ENCODE data around the gene ACADVL. TPM values are rescaled to one million over a fixed set of nuclear protein-coding genes. Genes with fewer than 3 reads are reported as not detected.

The ACADVL gene
- total RNA-seq, 2 experiments from 2014 or later = 364 to 370 TPM

- Mint-ChIP-seq H3K36me3 (ENCODE audit: low read depth) (peaks cover 49% of the 10 kb centered on the region), H3K27me3 (no peaks in the 10 kb centered on the region), H3K4me1 (peaks cover 48% of the 10 kb centered on the region), H3K4me3 (peak within 1 kb of the TSS; percentile 91), H3K9me3 (no peaks in the 10 kb centered on the region), H3K27ac (peak within 1 kb of the TSS; percentile 97)
- ChIA-PET POLR2A (interaction anchor here (0.6 to 3.9 kb wide), 8 partner anchors 11 to 216 kb away, joined by 4 to 74 read pairs (median 4); partner anchors contain the start of genes ACADVL, ACAP1, DVL2 and GABARAP), CTCF (interaction anchor here (0.9 to 1.6 kb wide), 4 partner anchors 9 to 45 kb away, joined by 3 to 4 read pairs (median 3); partner anchors contain the start of genes GABARAP and SLC2A4)
- DNase-seq = peak; percentile 99
Observed at GRCh38 chr17:7251661-7252175, 32.0 kb downstream of the ACADVL start, which contains the start of gene CTDNEP1. Gene CTDNEP1, minus strand, starts transcription at chr17:7251734. Its CDS starts 438 bp downstream, at chr17:7251296.

- H3K27ac Mint-ChIP-seq = peak within 1 kb of the TSS; percentile 97
- POLR2A ChIA-PET = interaction anchor here (1.3 to 3.9 kb wide), 4 partner anchors 12 to 63 kb away, joined by 4 to 74 read pairs (median 8); partner anchors contain the start of genes ACADVL, DVL2, GABARAP and GPS2
- peaks cover 49% of the 10 kb centered on the region for H3K36me3 Mint-ChIP-seq (ENCODE audit: low read depth)
- no peaks in the 10 kb centered on the region for H3K9me3 Mint-ChIP-seq
- DNase-seq = peak; percentile 93
- CTCF ChIA-PET = interaction anchor here (1.0 kb wide), 1 partner anchor 32 kb away, joined by 3 read pairs; no protein-coding TSS in a partner anchor
- peak within 1 kb of the TSS; percentile 91 for H3K4me3 Mint-ChIP-seq
- H3K4me1 Mint-ChIP-seq = peaks cover 46% of the 10 kb centered on the region
- H3K27me3 Mint-ChIP-seq = no peaks in the 10 kb centered on the region
Observed at GRCh38 chr17:7252176-7253043, 32.7 kb downstream of the ACADVL start, which contains the start of gene ELP5. Gene ELP5, plus strand, starts transcription at chr17:7252215. Its CDS starts 336 bp downstream, at chr17:7252551.

- H3K27me3 Mint-ChIP-seq = no peaks in the 10 kb centered on the region
- H3K4me1 Mint-ChIP-seq = peaks cover 44% of the 10 kb centered on the region
- CTCF ChIA-PET = no interaction called here
- peak overlapping the region; percentile 97 for H3K27ac Mint-ChIP-seq
- H3K4me3 Mint-ChIP-seq = peak overlapping the region; percentile 91
- POLR2A ChIA-PET = no interaction called here
- DNase-seq = no peak
- H3K9me3 Mint-ChIP-seq = no peaks in the 10 kb centered on the region
- H3K36me3 Mint-ChIP-seq (ENCODE audit: low read depth) = peaks cover 51% of the 10 kb centered on the region
Observed at GRCh38 chr17:7253082-7253481, 33.3 kb downstream of the ACADVL start.

DNA sequence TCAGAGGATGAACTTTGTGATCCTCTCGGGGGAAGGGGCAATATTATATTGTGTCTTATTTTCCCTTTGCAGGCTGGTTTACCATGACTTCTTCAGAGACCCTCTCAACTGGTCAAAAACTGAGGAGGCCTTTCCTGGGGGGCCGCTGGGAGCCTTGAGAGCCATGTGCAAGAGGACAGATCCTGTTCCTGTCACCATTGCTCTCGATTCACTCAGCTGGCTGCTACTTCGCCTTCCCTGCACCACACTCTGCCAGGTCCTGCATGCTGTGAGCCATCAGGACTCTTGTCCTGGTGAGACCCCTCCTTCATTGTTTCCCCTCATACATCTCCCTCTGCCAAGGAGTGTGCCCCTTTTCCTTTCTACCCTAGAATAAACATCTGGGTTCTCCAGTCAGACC lies 34.8 kb downstream of the ACADVL start:
- POLR2A ChIA-PET = no interaction called here
- peaks cover 32% of the 10 kb centered on the region for H3K4me1 Mint-ChIP-seq
- no peak overlapping the region for H3K4me3 Mint-ChIP-seq
- H3K9me3 Mint-ChIP-seq = no peaks in the 10 kb centered on the region
- H3K36me3 Mint-ChIP-seq (ENCODE audit: low read depth) = peaks cover 53% of the 10 kb centered on the region
- no peak overlapping the region for H3K27ac Mint-ChIP-seq
- DNase-seq = no peak
- CTCF ChIA-PET = no interaction called here
- H3K27me3 Mint-ChIP-seq = no peaks in the 10 kb centered on the region

DNA sequence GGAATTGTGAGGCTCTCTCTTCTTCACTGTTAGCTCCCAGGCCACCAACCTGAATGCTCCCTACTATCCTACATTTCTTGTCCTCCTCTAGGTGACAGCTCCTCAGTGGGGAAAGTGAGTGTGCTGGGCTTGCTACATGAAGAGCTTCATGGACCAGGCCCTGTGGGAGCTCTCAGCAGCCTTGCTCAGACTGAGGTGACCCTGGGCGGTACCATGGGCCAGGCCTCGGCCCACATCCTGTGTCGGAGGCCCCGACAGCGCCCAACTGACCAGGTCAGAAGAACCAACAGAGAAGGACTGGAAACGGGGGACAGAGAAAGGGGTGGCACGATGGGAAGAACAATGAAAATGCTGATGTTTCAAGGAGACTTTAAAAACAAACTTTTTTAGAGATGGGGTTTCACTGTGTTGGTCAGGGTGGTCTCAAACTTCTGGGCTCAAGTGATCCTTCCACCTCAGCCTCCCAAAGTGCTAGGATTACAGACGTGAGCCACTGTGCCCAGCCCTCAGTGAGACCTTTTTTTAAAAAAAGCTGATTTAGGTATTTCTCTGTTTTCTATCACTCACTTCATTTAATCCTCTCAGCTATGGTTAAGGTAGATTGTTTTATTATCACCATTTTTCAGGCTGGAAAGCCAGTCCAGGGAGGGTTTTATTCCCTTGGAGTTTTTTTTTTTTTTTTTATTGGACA lies 37.2 kb downstream of the ACADVL start:
- peaks cover 45% of the 10 kb centered on the region for H3K36me3 Mint-ChIP-seq (ENCODE audit: low read depth)
- H3K4me1 Mint-ChIP-seq = peaks cover 25% of the 10 kb centered on the region
- ChIA-PET CTCF (interaction anchor here (0.7 to 1.5 kb wide), 2 partner anchors 17 to 39 kb away, joined by 4 read pairs; partner anchors contain the start of gene PHF23), POLR2A (interaction anchor here (0.8 to 1.6 kb wide), 4 partner anchors 9 to 227 kb away, joined by 3 to 6 read pairs (median 4); partner anchors contain the start of genes ACADVL, DLG4, PHF23 and POLR2A)
- peaks cover 3% of the 10 kb centered on the region for H3K27me3 Mint-ChIP-seq
- H3K4me3 Mint-ChIP-seq = no peak overlapping the region
- no peaks in the 10 kb centered on the region for H3K9me3 Mint-ChIP-seq
- no peak overlapping the region for H3K27ac Mint-ChIP-seq
- DNase-seq = no peak

DNA sequence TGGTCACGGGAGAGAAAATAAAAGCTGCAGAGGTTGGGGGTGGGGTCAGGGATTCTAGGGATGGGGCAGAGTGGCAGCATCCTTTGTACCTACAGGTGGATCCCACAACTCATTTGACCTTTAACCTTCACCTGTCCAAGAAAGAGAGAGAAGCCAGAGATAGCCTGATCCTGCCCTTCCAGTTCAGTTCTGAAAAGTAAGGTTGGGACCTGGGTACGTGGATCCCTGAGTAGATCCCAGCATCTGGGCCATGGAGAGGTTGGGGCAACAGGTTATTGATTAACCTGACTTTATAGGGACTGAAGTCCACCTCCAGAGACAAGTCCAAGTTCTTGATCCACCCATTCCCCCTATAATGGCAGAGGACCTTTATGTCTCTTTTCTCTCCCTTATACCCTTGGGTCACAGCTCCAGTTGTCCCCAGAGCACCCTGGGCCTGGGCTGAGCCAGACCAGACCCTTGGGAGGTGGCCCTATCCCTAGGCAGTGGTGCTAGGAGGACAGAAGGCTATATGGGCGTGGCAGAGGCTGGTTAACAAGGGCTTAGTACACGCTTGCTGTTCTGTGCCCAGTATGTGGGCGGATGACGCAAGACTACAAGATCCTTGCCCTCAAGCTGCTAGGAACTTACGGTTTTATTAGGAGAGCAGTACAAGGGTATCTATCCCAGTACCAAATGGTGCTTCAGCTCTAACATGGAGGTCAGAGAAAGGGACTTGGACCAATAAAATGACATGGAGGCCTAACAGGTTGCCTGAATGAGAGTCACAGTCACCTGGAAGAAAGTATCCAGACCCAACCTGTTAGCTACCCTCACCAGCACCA lies 39.2 kb downstream of the ACADVL start:
- no peak overlapping the region for H3K4me3 Mint-ChIP-seq
- peaks cover 31% of the 10 kb centered on the region for H3K36me3 Mint-ChIP-seq (ENCODE audit: low read depth)
- H3K27ac Mint-ChIP-seq = no peak overlapping the region
- peaks cover 21% of the 10 kb centered on the region for H3K27me3 Mint-ChIP-seq
- CTCF ChIA-PET = interaction anchor here (2.0 kb wide), 1 partner anchor 38 kb away, joined by 5 read pairs; no protein-coding TSS in a partner anchor
- no peak for DNase-seq
- no peaks in the 10 kb centered on the region for H3K9me3 Mint-ChIP-seq
- POLR2A ChIA-PET = interaction anchor here (0.6 to 1.6 kb wide), 4 partner anchors 22 to 144 kb away, joined by 3 to 6 read pairs (median 3); partner anchors contain the start of genes ACADVL, DLG4 and DVL2
- H3K4me1 Mint-ChIP-seq = peaks cover 28% of the 10 kb centered on the region

GRCh38 chr17:7259555-7259889 lies 39.8 kb downstream of the ACADVL start:
- no peak for DNase-seq
- H3K4me1 Mint-ChIP-seq = peaks cover 28% of the 10 kb centered on the region
- POLR2A ChIA-PET = interaction anchor here (1.0 to 1.2 kb wide), 2 partner anchors 18 to 23 kb away, joined by 3 read pairs; no protein-coding TSS in a partner anchor
- CTCF ChIA-PET = interaction anchor here (2.0 kb wide), 1 partner anchor 37 kb away, joined by 5 read pairs; no protein-coding TSS in a partner anchor
- peaks cover 25% of the 10 kb centered on the region for H3K36me3 Mint-ChIP-seq (ENCODE audit: low read depth)
- H3K27ac Mint-ChIP-seq = no peak overlapping the region
- H3K9me3 Mint-ChIP-seq = no peaks in the 10 kb centered on the region
- H3K4me3 Mint-ChIP-seq = no peak overlapping the region
- H3K27me3 Mint-ChIP-seq = peaks cover 26% of the 10 kb centered on the region

- Mint-ChIP-seq H3K4me3 (no peak overlapping the region), H3K27me3 (peaks cover 29% of the 10 kb centered on the region), H3K27ac (no peak overlapping the region), H3K36me3 (ENCODE audit: low read depth) (peaks cover 20% of the 10 kb centered on the region), H3K9me3 (no peaks in the 10 kb centered on the region), H3K4me1 (peaks cover 28% of the 10 kb centered on the region)
- ChIA-PET POLR2A (interaction anchor here (1.0 kb wide), 1 partner anchor 19 kb away, joined by 3 read pairs; no protein-coding TSS in a partner anchor), CTCF (no interaction called here)
- DNase-seq = no peak
Observed at GRCh38 chr17:7260151-7260550, 40.4 kb downstream of the ACADVL start.

- H3K4me3 Mint-ChIP-seq = peak overlapping the region; percentile 54
- H3K36me3 Mint-ChIP-seq (ENCODE audit: low read depth) = peaks cover 20% of the 10 kb centered on the region
- H3K27me3 Mint-ChIP-seq = peaks cover 29% of the 10 kb centered on the region
- peaks cover 28% of the 10 kb centered on the region for H3K4me1 Mint-ChIP-seq
- H3K27ac Mint-ChIP-seq = no peak overlapping the region
- no peak for DNase-seq
- POLR2A ChIA-PET = interaction anchor here (1.0 kb wide), 1 partner anchor 19 kb away, joined by 3 read pairs; no protein-coding TSS in a partner anchor
- H3K9me3 Mint-ChIP-seq = no peaks in the 10 kb centered on the region
- CTCF ChIA-PET = no interaction called here
Observed at GRCh38 chr17:7260651-7261378, 41.1 kb downstream of the ACADVL start.

DNA sequence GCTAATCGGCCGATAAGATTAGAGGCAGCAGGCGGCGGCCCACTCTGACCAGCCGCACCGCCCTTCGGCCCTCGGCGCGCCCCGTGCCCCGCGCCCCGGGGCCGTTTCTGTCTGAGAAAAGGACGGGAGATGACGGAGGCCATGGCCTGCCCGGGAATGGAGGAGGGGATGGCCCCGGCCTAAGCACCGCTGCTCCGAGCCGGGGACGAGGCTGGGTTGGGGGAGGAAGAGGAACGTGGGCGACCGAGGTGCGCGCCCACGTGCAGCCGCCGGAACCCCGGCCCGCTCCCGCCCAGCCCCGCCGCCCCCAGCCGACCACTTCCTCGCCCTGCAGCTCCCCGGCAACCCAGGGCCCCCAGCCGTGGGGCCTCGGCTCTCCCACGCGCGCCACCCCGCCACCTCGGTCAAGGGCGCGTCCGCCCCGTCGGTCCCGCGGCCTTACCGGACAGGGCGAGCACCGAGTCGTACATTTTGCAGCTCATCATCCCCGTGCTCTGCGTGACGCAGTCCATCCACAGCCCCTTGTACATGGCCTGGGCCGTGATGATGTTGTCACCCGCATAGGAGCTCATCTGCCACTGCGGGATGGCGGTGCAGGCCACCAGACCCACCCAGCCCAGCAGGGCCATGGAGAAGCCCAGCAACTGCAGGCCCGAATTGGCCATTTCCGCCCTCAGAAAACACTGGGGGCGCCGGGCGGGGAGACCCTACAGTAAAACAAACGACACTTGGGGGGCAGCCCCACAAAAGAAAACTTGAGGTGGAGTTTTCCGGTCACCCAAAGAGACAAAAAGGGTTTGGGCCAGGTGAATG lies 41.8 kb downstream of the ACADVL start:
- H3K36me3 Mint-ChIP-seq (ENCODE audit: low read depth) = peaks cover 17% of the 10 kb centered on the region
- DNase-seq = no peak
- no peaks in the 10 kb centered on the region for H3K9me3 Mint-ChIP-seq
- no peak overlapping the region for H3K27ac Mint-ChIP-seq
- ChIA-PET CTCF (no interaction called here), POLR2A (no interaction called here)
- peaks cover 32% of the 10 kb centered on the region for H3K27me3 Mint-ChIP-seq
- H3K4me3 Mint-ChIP-seq = peak overlapping the region; percentile 54
- peaks cover 28% of the 10 kb centered on the region for H3K4me1 Mint-ChIP-seq
